AG04450 (cell line): ENCODE measurements around the gene ZNF644. TPM values are rescaled to one million over a fixed set of nuclear protein-coding genes. Genes with fewer than 3 reads are reported as not detected.
"Not testable (repeated sequence)": the region's sequence is repeated elsewhere in the genome, so short reads cannot be mapped to it uniquely, and the experiment has no call there.

Experiments used
- CTCF ChIA-PET: fragments of 300-600, 350-600 bp; formaldehyde crosslinking; extraction: SDS; loops from one replicate; lab custom pipeline; 2022; ENCODE audit warnings: antibody characterized with exemption, inconsistent platforms; lab: Charles Lee
- POLR2A ChIA-PET: fragments of 350-600 bp; formaldehyde crosslinking; extraction: SDS; loops from one replicate; lab custom pipeline; 2021; ENCODE audit warnings: antibody characterized with exemption, inconsistent platforms; lab: Yijun Ruan, JAX
- DNase-seq: peaks from one replicate; pipeline ENCODE4 v3.0.0-alpha.2; 2011; ENCODE audit warnings: low read depth, low spot score
- H3K27ac ChIP-seq: one replicate; pipeline ENCODE4 v1.5.1; 2012; ENCODE audit warnings: low read depth, low read length, control low read depth
- H3K27me3 ChIP-seq: one replicate; pipeline ENCODE4 v1.6.0; 2012; ENCODE audit warnings: low read length; ENCODE audit not compliant: control insufficient read depth, insufficient read depth
- H3K4me3 ChIP-seq: 2 replicates; pipeline ENCODE4 v1.5.1; 2011; ENCODE audit warnings: mild to moderate bottlenecking, low read depth, low read length, control low read depth
- H3K9me3 ChIP-seq: 2 replicates; pipeline ENCODE4 v1.5.1; 2012; ENCODE audit warnings: low read length; ENCODE audit not compliant: control insufficient read depth, insufficient read depth
- CTCF ChIP-seq: IDR thresholded peaks from 2 replicates; pipeline ENCODE4 v1.5.1; 2011; ENCODE audit warnings: low read depth, low read length, control low read depth, inconsistent platforms
- polyA plus RNA-seq: library from polyadenylated mRNA; depleted of rRNA; stranded (reverse); fragments of >200 nt; gene quantifications from 2 replicates; pipeline ENCODE4 v1.2.3, GENCODE V29; 2011

The ZNF644 gene
- polyA plus RNA-seq, 1 experiment, result 27.5 TPM

- H3K9me3 ChIP-seq, result no peaks in the 10 kb centered on the region
- CTCF ChIA-PET, result interaction anchor here (1.3 kb wide), 1 partner anchor 118 kb away, joined by 3 read pairs; no protein-coding TSS in a partner anchor
- H3K4me3 ChIP-seq, result no peak overlapping the region
- peaks cover 2% of the 10 kb centered on the region for H3K27me3 ChIP-seq
- no peak overlapping the region for H3K27ac ChIP-seq
- no peak for TF ChIP-seq CTCF
- DNase-seq, result no peak
- POLR2A ChIA-PET, result interaction anchor here (0.7 kb wide), 1 partner anchor 25 kb away, joined by 6 read pairs; no protein-coding TSS in a partner anchor
These were observed 24.9 kb upstream of the ZNF644 start for GRCh38 chr1:91046766-91047165.

- no peak for DNase-seq
- no peak for TF ChIP-seq CTCF
- CTCF ChIA-PET, result no interaction called here
- peaks cover 2% of the 10 kb centered on the region for H3K27me3 ChIP-seq
- POLR2A ChIA-PET, result no interaction called here
- H3K4me3 ChIP-seq, result no peak overlapping the region
- no peak overlapping the region for H3K27ac ChIP-seq
- H3K9me3 ChIP-seq, result no peaks in the 10 kb centered on the region
These were observed 23.4 kb upstream of the ZNF644 start for GRCh38 chr1:91045284-91045683.

GRCh38 chr1:91044776-91045175 is 22.9 kb upstream of the ZNF644 start:
- H3K4me3 ChIP-seq, CTCF ChIA-PET, DNase-seq, H3K27ac ChIP-seq, H3K27me3 ChIP-seq, POLR2A ChIA-PET, H3K9me3 ChIP-seq: not testable (repeated sequence)

GRCh38 chr1:91042372-91042771 is 20.5 kb upstream of the ZNF644 start:
- H3K4me3 ChIP-seq, DNase-seq, H3K27ac ChIP-seq, H3K9me3 ChIP-seq, H3K27me3 ChIP-seq, POLR2A ChIA-PET: not testable (repeated sequence)
- CTCF ChIA-PET, result interaction anchor here (0.7 kb wide), 1 partner anchor 123 kb away, joined by 3 read pairs; no protein-coding TSS in a partner anchor

GRCh38 chr1:91038582-91038981 is 16.7 kb upstream of the ZNF644 start:
- CTCF ChIA-PET, result no interaction called here
- Histone ChIP-seq H3K4me3 (no peak overlapping the region), H3K27ac (no peak overlapping the region), H3K27me3 (no peaks in the 10 kb centered on the region), H3K9me3 (no peaks in the 10 kb centered on the region)
- no peak for TF ChIP-seq CTCF
- DNase-seq, result no peak
- POLR2A ChIA-PET, result no interaction called here

- ChIA-PET POLR2A (no interaction called here), CTCF (interaction anchor here (1.2 kb wide), 1 partner anchor 316 kb away, joined by 4 read pairs; no protein-coding TSS in a partner anchor)
- Histone ChIP-seq H3K9me3 (no peaks in the 10 kb centered on the region), H3K27ac (no peak overlapping the region), H3K27me3 (no peaks in the 10 kb centered on the region), H3K4me3 (no peak overlapping the region)
- DNase-seq, result no peak
- no peak for TF ChIP-seq CTCF
These were observed 15.3 kb upstream of the ZNF644 start for GRCh38 chr1:91036894-91037829.
